SH-SY5Y (cell line): ENCODE measurements around the gene CRYAB.

Source experiments
- GATA2 ChIP-seq: IDR thresholded peaks from 2 replicates; pipeline ENCODE4 v1.6.1; 2011; ENCODE audit warnings: mild to moderate bottlenecking, low read depth, low read length
- GATA3 ChIP-seq: IDR thresholded peaks from 2 replicates; pipeline ENCODE4 v1.6.1; 2011; ENCODE audit warnings: low read depth, mild to moderate bottlenecking, low read length, moderate library complexity

- no peak for TF ChIP-seq GATA3
- no peak for TF ChIP-seq GATA2
These were observed 39.8 kb downstream of the CRYAB start for GRCh38 chr11:111871693-111872161.
